ENCODE data around the gene LACTB. TPM values are rescaled to one million over a fixed set of nuclear protein-coding genes. Genes with fewer than 3 reads are reported as not detected.
A peak's percentile ranks its signal among the peaks of the same experiment; 100 is the strongest.

LACTB gene
- total and polyA plus RNA-seq, 2 of the 4 experiments (the other 2 are of a cell fraction), result 12.9 to 32.7 TPM

DNA sequence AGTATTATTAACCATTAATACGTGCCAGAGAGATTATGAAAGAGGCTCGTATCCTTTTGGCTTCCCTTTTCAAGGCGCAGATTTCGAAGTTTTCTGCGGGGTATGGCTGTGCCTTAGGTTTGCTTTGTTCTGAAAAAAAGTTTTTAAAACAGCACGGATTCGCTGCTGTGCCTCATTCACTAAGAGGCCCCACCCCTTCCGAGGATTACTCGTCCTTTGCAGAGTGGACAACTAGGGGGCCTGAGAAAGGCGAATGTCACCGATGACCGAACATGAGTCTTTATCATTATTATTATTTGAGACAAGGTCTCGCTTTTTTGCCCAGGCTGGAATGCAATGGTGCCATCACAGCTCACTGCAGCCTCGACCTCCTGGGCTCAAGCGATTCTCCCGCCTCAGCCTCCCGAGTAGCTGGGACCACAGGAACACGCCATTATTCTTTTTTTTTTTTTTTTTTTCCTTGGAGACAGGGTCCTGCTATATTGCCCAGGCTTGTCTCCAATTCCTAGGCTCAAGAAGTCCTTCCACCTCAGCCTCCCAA, 36.3 kb downstream of the LACTB start:
- Histone ChIP-seq H3K27ac (ENCODE audit: insufficient read depth, low read length) (peak overlapping the region; percentile 95), H2AFZ (replicated peaks; ENCODE audit: low read length, poor library complexity) (peak overlapping the region; percentile 94), H3K14ac (replicated peaks; ENCODE audit: low read depth, low read length) (peak overlapping the region; percentile 90), H3K27me3 (ENCODE audit: control insufficient read depth, insufficient read depth, low read length) (no peaks in the 10 kb centered on the region), H4K20me1 (ENCODE audit: insufficient read depth, low read length) (no peaks in the 10 kb centered on the region), H2BK120ac (ENCODE audit: low read depth, low read length) (peak overlapping the region; percentile 53), H3K9me3 (ENCODE audit: control insufficient read depth, insufficient read depth, low read length) (no peaks in the 10 kb centered on the region), H2BK20ac (ENCODE audit: low read depth, low read length) (no peak overlapping the region), H3K79me1 (ENCODE audit: low read depth in 1 of 2, low read length in 2 of 2) (peaks cover 5 to 29% of the 10 kb centered on the region in 2 experiments), H3K56ac (ENCODE audit: extremely low read depth, insufficient read depth, low read length) (peak overlapping the region; percentile 91), H2BK15ac (ENCODE audit: low read depth, low read length) (peak overlapping the region; percentile 53; the same call in 1 of the 3 replicates), H3K4me2 (ENCODE audit: low read depth, low read length) (peak overlapping the region; percentile 87), H3K9ac (ENCODE audit: low read depth, low read length) (peak overlapping the region; percentile 97), H4K91ac (ENCODE audit: insufficient read depth, low read depth, low read length) (peak overlapping the region; percentile 87), H3K9me1 (ENCODE audit: insufficient read depth, low read length) (0 out of 2 replicates have a peak, but pooled peaks cover 3% of the 10 kb centered on the region), H4K8ac (ENCODE audit: low read depth in 2 of 2, low read length in 2 of 2) (peak overlapping the region; percentile 53 to 94; a peak in 3 of 4 replicates), H2AK5ac (ENCODE audit: low read depth, low read length) (peak overlapping the region; percentile 61; the same call in 1 of the 2 replicates), H2BK5ac (ENCODE audit: low read depth, low read length, poor library complexity, severe bottlenecking) (peak overlapping the region; percentile 91), H3K4me3 (ENCODE audit: insufficient read depth, low read depth, low read length) (peak overlapping the region; percentile 97), H3K23ac (ENCODE audit: low read depth, low read length) (peak overlapping the region; percentile 92), H2AK9ac (replicated peaks; ENCODE audit: low read depth, low read length, poor library complexity) (peak overlapping the region; percentile 100), H4K5ac (ENCODE audit: low read depth, low read length) (peak overlapping the region; percentile 75), H3K4me1 (ENCODE audit: control insufficient read depth, insufficient read depth, low read length) (peaks cover 2% of the 10 kb centered on the region), H3K18ac (ENCODE audit: low read depth, low read length) (peak overlapping the region; percentile 56), H3K4ac (ENCODE audit: low read depth, low read length) (peak overlapping the region; percentile 99), H3K36me3 (ENCODE audit: control insufficient read depth, insufficient read depth, low read length) (peaks cover 6% of the 10 kb centered on the region)
- intact Hi-C loops (cut with micrococcal nuclease) (loop anchor here (2.0 to 5.0 kb wide), 6 partner anchors 34 to 245 kb away; partner anchors contain the start of gene APH1B), in situ Hi-C loops (cut with MboI; ENCODE audit: low sequenced_read_pairs) (loop anchor here (25.0 kb wide), 1 partner anchor 254 kb away; no protein-coding TSS in a partner anchor), dilution Hi-C loops (cut with HindIII; ENCODE audit: low sequenced_read_pairs, unreplicated experiment) (no loop called here)
- ChIA-PET CTCF (interaction anchor here (0.6 kb wide), 1 partner anchor 99 kb away, joined by 5 read pairs; no protein-coding TSS in a partner anchor), POLR2A (ENCODE audit: unreplicated experiment) (interaction anchor here (0.6 to 0.8 kb wide), 3 partner anchors 70 to 294 kb away, joined by 4 to 9 read pairs (median 4); no protein-coding TSS in a partner anchor)
- BruUV-seq (replicated peaks), result TSS peak; percentile 83
- peak; percentile 77 for ATAC-seq (ENCODE audit: low read depth)
- no CpG with 5 or more reads among the region's 18 CpGs for WGBS, 2 experiments (ENCODE audit: extremely low coverage in 2 of 2, insufficient read length in 1 of 2)
- peak; percentile 85 for DNase-seq
- TF ChIP-seq MAZ (IDR thresholded peaks at IDR 0.05; ENCODE audit: borderline replicate concordance, low read depth, low read length) (0 out of 2 replicates have a peak, but pooled peaks have one; percentile 36), SMC3 (IDR thresholded peaks at IDR 0.05; ENCODE audit: low read depth, low read length) (0 out of 2 replicates have a peak, but pooled peaks have one; percentile 9), CHD1 (IDR thresholded peaks at IDR 0.05; ENCODE audit: low read depth, low read length) (no peak), RFX5 (IDR thresholded peaks at IDR 0.05; ENCODE audit: low read depth, low read length) (no peak), NFE2L2 (IDR thresholded peaks at IDR 0.05; ENCODE audit: low read depth, low read length) (no peak), MAFK (IDR thresholded peaks at IDR 0.05; ENCODE audit: low read depth, low read length) (no peak), MXI1 (IDR thresholded peaks at IDR 0.05; ENCODE audit: borderline replicate concordance, low read depth, low read length) (peak; percentile 37; the same call in 1 of the 2 replicates), POLR2A (IDR thresholded peaks at IDR 0.05; ENCODE audit: low read depth, low read length) (no peak), RCOR1 (IDR thresholded peaks at IDR 0.05; ENCODE audit: insufficient replicate concordance, low read length) (no peak), FOS (IDR thresholded peaks at IDR 0.05; ENCODE audit: low read depth, low read length) (no peak), CEBPB (IDR thresholded peaks at IDR 0.05; ENCODE audit: low read depth, low read length) (no peak), RAD21 (IDR thresholded peaks at IDR 0.05; ENCODE audit: low read length) (peak; percentile 27; the same call in 1 of the 2 replicates)
- TF ChIP-seq, protein P1, sequence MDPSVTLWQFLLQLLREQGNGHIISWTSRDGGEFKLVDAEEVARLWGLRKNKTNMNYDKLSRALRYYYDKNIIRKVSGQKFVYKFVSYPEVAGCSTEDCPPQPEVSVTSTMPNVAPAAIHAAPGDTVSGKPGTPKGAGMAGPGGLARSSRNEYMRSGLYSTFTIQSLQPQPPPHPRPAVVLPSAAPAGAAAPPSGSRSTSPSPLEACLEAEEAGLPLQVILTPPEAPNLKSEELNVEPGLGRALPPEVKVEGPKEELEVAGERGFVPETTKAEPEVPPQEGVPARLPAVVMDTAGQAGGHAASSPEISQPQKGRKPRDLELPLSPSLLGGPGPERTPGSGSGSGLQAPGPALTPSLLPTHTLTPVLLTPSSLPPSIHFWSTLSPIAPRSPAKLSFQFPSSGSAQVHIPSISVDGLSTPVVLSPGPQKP (IDR thresholded peaks at IDR 0.05; ENCODE audit: borderline replicate concordance, low read depth, low read length), result no peak
- TF ChIP-seq, protein P2, sequence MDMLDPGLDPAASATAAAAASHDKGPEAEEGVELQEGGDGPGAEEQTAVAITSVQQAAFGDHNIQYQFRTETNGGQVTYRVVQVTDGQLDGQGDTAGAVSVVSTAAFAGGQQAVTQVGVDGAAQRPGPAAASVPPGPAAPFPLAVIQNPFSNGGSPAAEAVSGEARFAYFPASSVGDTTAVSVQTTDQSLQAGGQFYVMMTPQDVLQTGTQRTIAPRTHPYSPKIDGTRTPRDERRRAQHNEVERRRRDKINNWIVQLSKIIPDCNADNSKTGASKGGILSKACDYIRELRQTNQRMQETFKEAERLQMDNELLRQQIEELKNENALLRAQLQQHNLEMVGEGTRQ (IDR thresholded peaks at IDR 0.05; ENCODE audit: low read depth, low read length), result no peak

Measured in IMR-90 (cell line).